ENCODE results near the gene NFATC2.

DNA sequence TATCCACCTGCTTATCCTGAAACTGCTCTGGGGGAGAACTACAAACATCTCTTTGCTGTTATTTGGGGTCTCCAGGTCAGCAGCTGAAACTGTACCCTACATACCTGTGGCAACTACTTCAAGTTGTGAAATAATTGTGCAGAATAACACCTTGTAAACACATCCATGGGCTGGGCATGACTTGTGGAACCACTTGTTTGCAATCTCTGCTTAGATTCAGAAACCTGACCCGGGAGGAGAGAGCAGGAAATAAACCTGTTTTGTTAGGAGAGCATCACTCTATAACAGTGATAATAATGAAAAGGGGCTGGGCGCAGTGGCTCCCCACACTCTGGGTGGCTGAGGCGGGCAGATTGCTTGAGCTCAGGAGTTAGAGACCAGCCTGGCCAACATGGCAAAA, 183.1 kb downstream of the NFATC2 start:
- TF ChIP-seq MYNN (tag by site-specific recombination; IDR thresholded peaks at IDR 0.05; ENCODE audit: borderline replicate concordance) (no peak), GLIS1 (tag by site-specific recombination; IDR thresholded peaks at IDR 0.05) (no peak), ZNF654 (tag by site-specific recombination; IDR thresholded peaks at IDR 0.05; ENCODE audit: low read depth) (no peak), CTCF (tag by site-specific recombination; IDR thresholded peaks at IDR 0.05) (no peak), ZNF239 (tag by site-specific recombination; IDR thresholded peaks at IDR 0.05) (no peak), ZNF398 (tag by site-specific recombination; IDR thresholded peaks at IDR 0.05) (no peak), OSR2 (tag by site-specific recombination; IDR thresholded peaks at IDR 0.05) (no peak), ZBTB8A (tag by site-specific recombination; IDR thresholded peaks at IDR 0.05) (no peak)
- TF ChIP-seq, protein P1, sequence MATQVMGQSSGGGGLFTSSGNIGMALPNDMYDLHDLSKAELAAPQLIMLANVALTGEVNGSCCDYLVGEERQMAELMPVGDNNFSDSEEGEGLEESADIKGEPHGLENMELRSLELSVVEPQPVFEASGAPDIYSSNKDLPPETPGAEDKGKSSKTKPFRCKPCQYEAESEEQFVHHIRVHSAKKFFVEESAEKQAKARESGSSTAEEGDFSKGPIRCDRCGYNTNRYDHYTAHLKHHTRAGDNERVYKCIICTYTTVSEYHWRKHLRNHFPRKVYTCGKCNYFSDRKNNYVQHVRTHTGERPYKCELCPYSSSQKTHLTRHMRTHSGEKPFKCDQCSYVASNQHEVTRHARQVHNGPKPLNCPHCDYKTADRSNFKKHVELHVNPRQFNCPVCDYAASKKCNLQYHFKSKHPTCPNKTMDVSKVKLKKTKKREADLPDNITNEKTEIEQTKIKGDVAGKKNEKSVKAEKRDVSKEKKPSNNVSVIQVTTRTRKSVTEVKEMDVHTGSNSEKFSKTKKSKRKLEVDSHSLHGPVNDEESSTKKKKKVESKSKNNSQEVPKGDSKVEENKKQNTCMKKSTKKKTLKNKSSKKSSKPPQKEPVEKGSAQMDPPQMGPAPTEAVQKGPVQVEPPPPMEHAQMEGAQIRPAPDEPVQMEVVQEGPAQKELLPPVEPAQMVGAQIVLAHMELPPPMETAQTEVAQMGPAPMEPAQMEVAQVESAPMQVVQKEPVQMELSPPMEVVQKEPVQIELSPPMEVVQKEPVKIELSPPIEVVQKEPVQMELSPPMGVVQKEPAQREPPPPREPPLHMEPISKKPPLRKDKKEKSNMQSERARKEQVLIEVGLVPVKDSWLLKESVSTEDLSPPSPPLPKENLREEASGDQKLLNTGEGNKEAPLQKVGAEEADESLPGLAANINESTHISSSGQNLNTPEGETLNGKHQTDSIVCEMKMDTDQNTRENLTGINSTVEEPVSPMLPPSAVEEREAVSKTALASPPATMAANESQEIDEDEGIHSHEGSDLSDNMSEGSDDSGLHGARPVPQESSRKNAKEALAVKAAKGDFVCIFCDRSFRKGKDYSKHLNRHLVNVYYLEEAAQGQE (tag by site-specific recombination; IDR thresholded peaks at IDR 0.05), result no peak

All from HEK293 (cell line).